ENCODE measurements around the gene AIG1.
"Not testable (repeated sequence)": the region's sequence is repeated elsewhere in the genome, so short reads cannot be mapped to it uniquely, and the experiment has no call there.

Gene AIG1

DNA sequence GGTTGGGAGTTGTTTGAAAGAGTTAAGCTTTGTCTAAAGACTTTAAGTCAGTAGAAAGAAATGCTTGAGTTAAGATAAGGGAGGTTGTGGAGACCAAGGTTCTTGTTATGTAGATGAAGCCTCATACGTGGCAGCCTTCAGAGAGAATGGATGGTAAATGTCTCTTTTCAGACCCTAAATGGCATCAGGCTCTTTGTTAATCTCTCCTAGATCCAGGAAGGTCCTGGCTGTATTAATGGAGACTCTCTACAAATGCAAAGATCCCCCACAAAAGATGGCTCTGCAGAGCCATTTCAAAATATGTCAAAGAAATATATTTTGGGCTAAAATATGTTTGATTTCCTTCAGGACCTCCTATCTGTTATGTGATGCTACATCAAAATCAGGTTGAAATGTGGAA lies 228.2 kb downstream of the AIG1 start:
- DNase-seq: no peak

- DNase-seq: no peak
Measured at GRCh38 chr6:143290206-143290605, 229.5 kb downstream of the AIG1 start.

DNA sequence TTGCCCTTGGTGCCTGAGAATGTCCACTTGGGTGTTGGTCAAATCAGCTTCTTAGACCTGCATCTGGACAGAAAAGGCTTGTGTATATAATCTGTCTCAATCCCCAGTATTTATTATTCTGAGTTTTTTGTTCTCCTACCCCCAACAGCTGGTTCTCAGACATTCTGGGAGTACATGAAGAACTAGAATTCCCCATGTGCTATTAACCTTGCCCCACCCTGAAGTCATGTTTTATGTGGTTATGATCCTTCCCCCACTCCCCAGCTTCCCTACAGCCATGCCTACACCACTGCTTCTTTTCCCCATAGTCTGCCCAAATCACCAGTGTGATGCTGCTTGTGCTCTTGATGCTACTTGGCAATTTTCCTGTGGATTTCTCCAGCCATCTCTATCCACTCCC lies 232.8 kb downstream of the AIG1 start:
- no peak for DNase-seq

- DNase-seq: no peak
Measured at GRCh38 chr6:143294265-143294860, 233.7 kb downstream of the AIG1 start.

GRCh38 chr6:143295932-143296331 lies 235.2 kb downstream of the AIG1 start:
- no peak for DNase-seq

- no peak for DNase-seq
Measured at GRCh38 chr6:143298071-143298470, 237.4 kb downstream of the AIG1 start.

DNA sequence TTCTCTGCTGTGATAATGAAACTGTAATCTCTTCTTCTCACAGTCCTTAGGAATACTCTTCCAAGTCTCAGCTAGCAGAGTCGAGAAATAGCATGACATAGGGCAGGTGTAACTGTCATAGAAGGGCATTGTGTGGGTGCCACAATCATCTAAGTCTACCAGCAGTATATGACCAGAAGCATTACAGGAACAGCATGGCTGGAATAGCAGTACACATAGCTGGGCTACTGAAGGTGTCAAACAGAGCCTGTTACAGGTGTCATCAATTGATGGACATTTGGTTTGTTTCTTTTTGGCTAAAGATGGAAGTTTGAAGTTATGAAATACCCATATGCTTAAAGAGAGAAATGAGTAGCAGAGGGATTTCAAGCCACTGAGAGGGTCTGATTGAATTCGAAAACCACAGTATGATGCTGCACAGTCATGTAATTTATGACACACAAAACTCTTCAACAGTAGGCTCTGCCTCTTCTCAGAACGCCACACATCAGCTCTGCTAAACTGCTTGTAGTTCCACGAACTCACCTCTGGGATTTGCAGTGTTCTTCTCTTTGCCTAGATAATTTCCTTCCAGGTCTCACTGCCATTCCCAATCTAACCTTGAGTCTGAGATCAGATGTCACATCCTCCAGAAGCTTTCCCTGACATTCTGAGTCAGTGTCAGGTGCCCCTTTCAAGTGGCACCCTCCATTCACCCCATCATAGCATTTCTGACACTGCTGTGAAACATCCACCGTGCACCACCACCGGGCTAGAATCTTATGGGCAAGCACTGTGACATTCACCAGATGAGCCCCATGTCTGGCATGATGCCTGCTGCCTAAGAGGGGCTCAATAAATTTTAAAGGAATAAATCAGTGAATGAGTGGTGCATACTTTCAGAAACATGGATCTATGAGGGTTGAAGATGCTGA lies 238.8 kb downstream of the AIG1 start:
- no peak for DNase-seq

DNA sequence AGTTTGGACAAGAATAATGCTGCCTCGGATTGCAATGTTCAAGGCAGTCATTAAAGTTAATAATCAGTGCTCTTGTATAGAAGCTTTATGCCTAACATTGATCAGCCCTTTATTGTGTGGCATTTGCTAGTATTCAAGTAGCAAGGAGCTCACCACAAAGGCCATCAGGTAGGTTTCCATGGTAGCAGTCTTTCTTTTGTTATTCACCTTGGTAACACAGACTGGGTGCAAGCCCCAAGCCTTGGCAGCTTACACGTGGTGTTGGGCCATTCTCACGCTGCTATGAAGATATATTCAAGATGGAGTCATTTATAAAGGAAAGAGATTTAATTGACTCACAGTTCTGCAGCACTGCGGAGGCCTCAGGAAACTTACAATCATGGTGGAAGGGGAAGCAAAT lies 240.5 kb downstream of the AIG1 start:
- no peak for DNase-seq

DNA sequence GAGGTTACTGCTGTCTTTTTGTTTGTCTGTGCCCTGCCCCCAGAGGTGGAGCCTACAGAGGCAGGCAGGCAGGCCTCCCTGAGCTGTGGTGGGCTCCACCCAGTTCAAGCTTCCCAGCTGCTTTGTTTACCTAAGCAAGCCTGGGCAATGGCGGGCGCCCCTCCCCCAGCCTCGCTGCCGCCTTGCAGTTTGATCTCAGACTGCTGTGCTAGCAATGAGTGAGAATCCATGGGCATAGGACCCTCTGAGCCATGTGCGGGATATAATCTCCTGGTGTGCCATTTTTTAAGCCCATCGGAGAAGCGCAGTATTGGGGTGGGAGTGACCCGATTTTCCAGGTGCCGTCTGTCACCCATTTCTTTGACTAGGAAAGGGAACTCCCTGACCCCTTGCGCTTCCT lies 247.1 kb downstream of the AIG1 start:
- DNase-seq: not testable (repeated sequence)

- DNase-seq: no peak
Measured at GRCh38 chr6:143313163-143313562, 252.5 kb downstream of the AIG1 start.

GRCh38 chr6:143321491-143322086 lies 260.9 kb downstream of the AIG1 start:
- DNase-seq: no peak

DNA sequence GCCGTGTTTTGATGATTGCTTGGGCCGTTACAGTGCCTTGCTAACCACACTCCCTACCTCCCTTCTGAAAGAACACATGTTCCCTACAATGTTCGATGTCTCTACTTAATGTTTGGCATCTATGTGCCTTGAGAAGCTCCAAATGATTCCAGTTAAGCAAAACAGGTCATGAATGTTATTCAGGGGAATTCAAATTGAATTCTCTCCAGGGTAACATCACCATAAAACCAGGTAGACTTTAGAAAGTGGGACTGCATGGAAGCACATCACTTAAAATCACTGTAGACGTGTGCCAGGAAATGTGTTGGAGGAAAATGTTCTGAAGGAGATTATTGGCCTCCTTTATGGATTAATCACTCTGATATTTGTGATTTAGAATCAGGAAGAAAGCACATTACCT lies 261.7 kb downstream of the AIG1 start:
- DNase-seq: no peak

DNA sequence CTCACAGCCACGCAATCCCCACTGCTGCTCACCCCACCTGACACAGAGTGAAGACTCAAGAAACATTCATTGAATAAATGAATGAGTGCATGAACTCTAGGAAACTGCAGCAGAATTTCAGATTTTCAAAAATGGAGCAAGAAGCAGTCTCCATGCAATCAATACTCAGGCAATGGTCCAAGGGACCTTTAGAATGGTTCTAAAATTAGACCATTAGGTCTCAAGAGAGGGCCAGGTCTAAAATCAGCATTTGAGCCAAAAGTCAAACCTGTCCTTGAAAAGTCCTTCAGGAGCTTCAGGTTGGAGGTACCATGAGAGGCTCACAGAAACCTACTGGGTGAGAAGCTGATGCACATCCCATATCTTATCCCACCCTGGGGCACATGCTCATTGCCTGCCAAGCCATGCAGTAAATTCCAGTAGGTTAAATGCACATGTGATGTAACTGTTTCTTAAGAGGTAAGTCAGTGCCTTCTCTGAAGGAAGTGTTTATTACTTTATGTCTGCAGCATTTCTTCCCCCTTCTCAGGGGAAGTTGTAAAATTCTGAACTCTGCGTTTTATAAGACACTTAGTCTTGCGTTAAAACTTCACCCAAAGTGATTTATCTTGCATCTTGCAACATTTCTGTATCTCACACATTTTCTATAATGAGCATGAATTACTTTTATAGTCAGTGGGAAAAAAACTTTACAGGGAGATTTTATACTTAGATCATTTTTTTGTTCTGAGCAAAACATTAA lies 263.2 kb downstream of the AIG1 start:
- no peak for DNase-seq

- DNase-seq: no peak
Measured at GRCh38 chr6:143325379-143326140, 264.9 kb downstream of the AIG1 start.

- no peak for DNase-seq
Measured at GRCh38 chr6:143328876-143329275, 268.2 kb downstream of the AIG1 start.

- no peak for DNase-seq
Measured at GRCh38 chr6:143329323-143329722, 268.6 kb downstream of the AIG1 start.

DNA sequence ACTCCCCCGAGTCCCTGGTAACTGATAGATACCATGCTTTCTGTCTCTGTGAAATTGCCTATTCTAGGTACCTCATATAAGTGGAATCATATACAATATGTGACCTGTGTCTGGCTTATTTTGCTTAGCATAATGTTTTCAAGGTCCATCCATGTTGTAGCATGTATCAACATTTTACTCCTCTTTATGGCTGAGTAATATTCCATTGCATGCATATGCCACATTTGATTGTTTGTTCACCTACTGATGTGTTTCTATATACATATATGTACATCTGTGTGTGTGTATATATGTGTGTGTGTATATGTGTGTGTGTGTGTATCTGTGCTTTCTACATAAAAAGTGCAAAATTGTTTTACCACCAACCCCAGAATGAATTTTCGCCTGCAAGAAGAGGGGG lies 270.7 kb downstream of the AIG1 start:
- DNase-seq: no peak

- no peak for DNase-seq
Measured at GRCh38 chr6:143332153-143332845, 271.6 kb downstream of the AIG1 start.

DNA sequence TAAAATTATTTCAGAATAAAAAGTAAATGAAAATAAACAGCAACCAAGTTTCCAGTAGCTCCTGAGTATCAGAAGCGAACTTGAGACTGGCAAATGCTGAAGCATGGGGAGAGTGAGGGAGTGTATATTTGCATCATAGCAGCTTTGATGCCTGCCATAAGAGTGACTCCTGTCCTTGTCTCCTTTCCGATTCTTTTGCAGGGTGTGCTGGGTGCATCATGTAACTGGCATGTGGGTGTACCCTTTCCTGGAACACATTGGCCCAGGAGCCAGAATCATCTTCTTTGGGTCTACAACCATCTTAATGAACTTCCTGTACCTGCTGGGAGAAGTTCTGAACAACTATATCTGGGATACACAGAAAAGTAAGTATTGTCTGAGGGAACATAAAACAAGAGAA lies 272.4 kb downstream of the AIG1 start:
- DNase-seq: no peak

- no peak for DNase-seq
Measured at GRCh38 chr6:143333749-143334520, 273.2 kb downstream of the AIG1 start.

DNA sequence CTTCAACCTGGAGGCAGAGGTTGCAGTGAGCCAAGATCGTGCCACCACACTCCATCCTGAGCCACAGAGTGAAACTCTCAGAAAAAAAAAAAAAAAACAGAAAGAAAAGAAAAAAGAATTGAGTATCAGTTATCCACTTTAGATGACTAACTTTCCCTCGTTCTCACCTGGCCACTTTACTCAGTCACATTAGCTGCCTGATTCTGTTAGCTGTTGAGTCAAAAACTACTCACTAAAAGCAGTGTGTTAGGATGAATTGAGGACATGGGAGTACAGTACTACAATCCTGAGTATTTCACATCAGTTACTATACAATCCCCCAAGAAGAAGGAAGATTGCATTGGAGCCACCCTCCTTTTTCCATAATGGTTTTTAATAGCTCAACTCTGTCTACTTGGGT lies 275.2 kb downstream of the AIG1 start:
- no peak for DNase-seq
